HepG2 (cell line): Measurements from ENCODE around the gene HSPA1A. TPM values are rescaled to one million over a fixed set of nuclear protein-coding genes. Genes with fewer than 3 reads are reported as not detected.

Experiments used
- ASH2L ChIP-seq: fragments of 300-600, 200-600 bp; sonication (generic); IDR thresholded peaks from 2 replicates; pipeline ENCODE4 v1.7.0; 2017; ENCODE audit warnings: low read depth, mild to moderate bottlenecking, moderate library complexity, mixed read lengths, low read length; ENCODE audit not compliant: insufficient read length
- CBX2 ChIP-seq, 2 experiments: fragments of 200-600 bp in 1 of 2; sonication (generic); formaldehyde crosslinking in 1 of 2; IDR thresholded peaks; 2 replicates each; pipeline versions ENCODE4 v1.7.0 to v1.8.1; 2018 to 2022; ENCODE audit warnings: low read depth in 2 of 2, low read length in 1 of 2, mild to moderate bottlenecking in 1 of 2, missing genetic modification reagents in 1 of 2
- CHCHD3 ChIP-seq: sonication (generic); formaldehyde crosslinking; IDR thresholded peaks from 2 replicates; pipeline ENCODE4 v1.8.0; 2022; ENCODE audit warnings: mild to moderate bottlenecking, missing genetic modification reagents, moderate library complexity
- E2F1 ChIP-seq: sonication (generic); formaldehyde crosslinking; IDR thresholded peaks from 2 replicates; pipeline ENCODE4 v1.5.0; 2020; ENCODE audit warnings: missing genetic modification reagents
- HNF4A ChIP-seq: sonication (generic); formaldehyde crosslinking; IDR thresholded peaks from 2 replicates; pipeline ENCODE4 v1.4.0; 2020; ENCODE audit warnings: missing genetic modification reagents
- KDM3A ChIP-seq: IDR thresholded peaks from 2 replicates; pipeline ENCODE4 v1.6.1; 2018; ENCODE audit warnings: low read depth, missing compliant biosample characterization
- SAP130 ChIP-seq: IDR thresholded peaks from 2 replicates; pipeline ENCODE4 v1.6.1; 2016; ENCODE audit warnings: low read depth
- SMYD3 ChIP-seq: sonication (generic); formaldehyde crosslinking; IDR thresholded peaks from 2 replicates; pipeline ENCODE4 v1.8.1; 2023; ENCODE audit warnings: mild to moderate bottlenecking, missing genetic modification reagents
- SSRP1 ChIP-seq: IDR thresholded peaks from 2 replicates; pipeline ENCODE4 v1.6.1; 2016; ENCODE audit warnings: control low read depth
- STAT5B ChIP-seq: sonication (generic); formaldehyde crosslinking; IDR thresholded peaks from 2 replicates; pipeline ENCODE4 v1.4.0; 2020; ENCODE audit warnings: missing genetic modification reagents
- TP53 ChIP-seq: sonication (generic); formaldehyde crosslinking; conservative IDR thresholded peaks from 2 replicates; pipeline ENCODE4 v1.4.0; 2020; ENCODE audit warnings: missing genetic modification reagents
- ZNF512 ChIP-seq: sonication (generic); formaldehyde crosslinking; IDR thresholded peaks from 2 replicates; pipeline ENCODE4 v1.4.0; 2020; ENCODE audit warnings: mild to moderate bottlenecking, missing genetic modification reagents
- ZNF576 ChIP-seq: sonication (generic); formaldehyde crosslinking; IDR thresholded peaks from 2 replicates; pipeline ENCODE4 v1.4.0; 2020; ENCODE audit warnings: mild to moderate bottlenecking, missing genetic modification reagents
- ZSCAN9 ChIP-seq: IDR thresholded peaks from 2 replicates; pipeline ENCODE4 v1.6.1; 2016; ENCODE audit warnings: borderline replicate concordance
- polyA plus RNA-seq, 8 experiments: library from polyadenylated mRNA; depleted of rRNA in 3 of 8; stranded (reverse) in 7 of 8; unstranded in 1 of 8; fragments of >200 nt; fragmentation: Illumina TruSeq in 4 of 8; extraction: Trizol in 4 of 8; gene quantifications; 2 replicates each; pipeline versions ENCODE4 v1.2.1 to v1.2.3, GENCODE V29; 2011 to 2016; ENCODE audit warnings: low read depth in 4 of 8, missing spikeins in 1 of 8, mixed read lengths in 1 of 8; ENCODE audit not compliant: insufficient read depth in 1 of 8
- total RNA-seq, 5 experiments: library from RNA; depleted of rRNA; stranded (reverse); fragments of >200 nt; fragmentation: Illumina TruSeq; extraction: Trizol; gene quantifications; 2 replicates each; pipeline ENCODE4 v1.2.3, GENCODE V29; 2016; ENCODE audit warnings: low read depth in 1 of 5
- TF ChIP-seq, protein P1 (sequence below): IDR thresholded peaks from 2 replicates; pipeline ENCODE4 v1.6.1; 2016; ENCODE audit warnings: mild to moderate bottlenecking
- TF ChIP-seq, protein P2 (sequence below): IDR thresholded peaks from 2 replicates; pipeline ENCODE4 v1.4.0; 2020; ENCODE audit warnings: mild to moderate bottlenecking, missing genetic modification reagents

Gene HSPA1A
- total and polyA plus RNA-seq, 2 of the 13 experiments (the other 11 are each of a cell fraction or from before 2014, with no cell fraction given) = 44.5 to 85.0 TPM

GRCh38 chr6:31794866-31795615, 20.3 kb upstream of the HSPA1A start (continued):
- no peak for TF ChIP-seq E2F1 (CRISPR knock-in tag)
- no peak for TF ChIP-seq ASH2L
- TF ChIP-seq STAT5B (CRISPR knock-in tag) = no peak
- TF ChIP-seq ZNF576 (CRISPR knock-in tag) = no peak
- TF ChIP-seq, protein P1, sequence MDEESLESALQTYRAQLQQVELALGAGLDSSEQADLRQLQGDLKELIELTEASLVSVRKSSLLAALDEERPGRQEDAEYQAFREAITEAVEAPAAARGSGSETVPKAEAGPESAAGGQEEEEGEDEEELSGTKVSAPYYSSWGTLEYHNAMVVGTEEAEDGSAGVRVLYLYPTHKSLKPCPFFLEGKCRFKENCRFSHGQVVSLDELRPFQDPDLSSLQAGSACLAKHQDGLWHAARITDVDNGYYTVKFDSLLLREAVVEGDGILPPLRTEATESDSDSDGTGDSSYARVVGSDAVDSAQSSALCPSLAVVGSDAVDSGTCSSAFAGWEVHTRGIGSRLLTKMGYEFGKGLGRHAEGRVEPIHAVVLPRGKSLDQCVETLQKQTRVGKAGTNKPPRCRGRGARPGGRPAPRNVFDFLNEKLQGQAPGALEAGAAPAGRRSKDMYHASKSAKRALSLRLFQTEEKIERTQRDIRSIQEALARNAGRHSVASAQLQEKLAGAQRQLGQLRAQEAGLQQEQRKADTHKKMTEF (CRISPR knock-in tag) = no peak; the same call in 1 of the 2 replicates
- TF ChIP-seq SSRP1 = no peak
- TF ChIP-seq, protein P2, sequence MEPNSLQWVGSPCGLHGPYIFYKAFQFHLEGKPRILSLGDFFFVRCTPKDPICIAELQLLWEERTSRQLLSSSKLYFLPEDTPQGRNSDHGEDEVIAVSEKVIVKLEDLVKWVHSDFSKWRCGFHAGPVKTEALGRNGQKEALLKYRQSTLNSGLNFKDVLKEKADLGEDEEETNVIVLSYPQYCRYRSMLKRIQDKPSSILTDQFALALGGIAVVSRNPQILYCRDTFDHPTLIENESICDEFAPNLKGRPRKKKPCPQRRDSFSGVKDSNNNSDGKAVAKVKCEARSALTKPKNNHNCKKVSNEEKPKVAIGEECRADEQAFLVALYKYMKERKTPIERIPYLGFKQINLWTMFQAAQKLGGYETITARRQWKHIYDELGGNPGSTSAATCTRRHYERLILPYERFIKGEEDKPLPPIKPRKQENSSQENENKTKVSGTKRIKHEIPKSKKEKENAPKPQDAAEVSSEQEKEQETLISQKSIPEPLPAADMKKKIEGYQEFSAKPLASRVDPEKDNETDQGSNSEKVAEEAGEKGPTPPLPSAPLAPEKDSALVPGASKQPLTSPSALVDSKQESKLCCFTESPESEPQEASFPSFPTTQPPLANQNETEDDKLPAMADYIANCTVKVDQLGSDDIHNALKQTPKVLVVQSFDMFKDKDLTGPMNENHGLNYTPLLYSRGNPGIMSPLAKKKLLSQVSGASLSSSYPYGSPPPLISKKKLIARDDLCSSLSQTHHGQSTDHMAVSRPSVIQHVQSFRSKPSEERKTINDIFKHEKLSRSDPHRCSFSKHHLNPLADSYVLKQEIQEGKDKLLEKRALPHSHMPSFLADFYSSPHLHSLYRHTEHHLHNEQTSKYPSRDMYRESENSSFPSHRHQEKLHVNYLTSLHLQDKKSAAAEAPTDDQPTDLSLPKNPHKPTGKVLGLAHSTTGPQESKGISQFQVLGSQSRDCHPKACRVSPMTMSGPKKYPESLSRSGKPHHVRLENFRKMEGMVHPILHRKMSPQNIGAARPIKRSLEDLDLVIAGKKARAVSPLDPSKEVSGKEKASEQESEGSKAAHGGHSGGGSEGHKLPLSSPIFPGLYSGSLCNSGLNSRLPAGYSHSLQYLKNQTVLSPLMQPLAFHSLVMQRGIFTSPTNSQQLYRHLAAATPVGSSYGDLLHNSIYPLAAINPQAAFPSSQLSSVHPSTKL (CRISPR knock-in tag) = no peak; the same call in 1 of the 2 replicates
- TF ChIP-seq KDM3A = no peak
- TF ChIP-seq HNF4A = no peak
- TF ChIP-seq SMYD3 = no peak
- TF ChIP-seq ZSCAN9 (CRISPR knock-in tag) = peak; percentile 50; the same call in 1 of the 2 replicates
- no peak for TF ChIP-seq CHCHD3
- no peak for TF ChIP-seq ZNF512
- no peak for TF ChIP-seq TP53 (CRISPR knock-in tag)
- TF ChIP-seq CBX2 (IDR thresholded peaks at IDR 0.05; ENCODE audit: low read depth, low read length) = no peak
- no peak for TF ChIP-seq CBX2 (CRISPR knock-in tag; IDR thresholded peaks at IDR 0.05; ENCODE audit: low read depth)
- no peak for TF ChIP-seq SAP130 (CRISPR knock-in tag)
